HG03457 (cell line): Measurements from ENCODE around the gene TMC6.
"Not testable (repeated sequence)": the region's sequence is repeated elsewhere in the genome, so short reads cannot be mapped to it uniquely, and the experiment has no call there.

Source experiments
- ATAC-seq: cut with Tn5 transposase; IDR thresholded peaks from one replicate; pipeline ENCODE4 v1.9.1; 2021; ENCODE audit warnings: moderate number of reproducible peaks; ENCODE audit not compliant: unreplicated experiment

The TMC6 gene

DNA sequence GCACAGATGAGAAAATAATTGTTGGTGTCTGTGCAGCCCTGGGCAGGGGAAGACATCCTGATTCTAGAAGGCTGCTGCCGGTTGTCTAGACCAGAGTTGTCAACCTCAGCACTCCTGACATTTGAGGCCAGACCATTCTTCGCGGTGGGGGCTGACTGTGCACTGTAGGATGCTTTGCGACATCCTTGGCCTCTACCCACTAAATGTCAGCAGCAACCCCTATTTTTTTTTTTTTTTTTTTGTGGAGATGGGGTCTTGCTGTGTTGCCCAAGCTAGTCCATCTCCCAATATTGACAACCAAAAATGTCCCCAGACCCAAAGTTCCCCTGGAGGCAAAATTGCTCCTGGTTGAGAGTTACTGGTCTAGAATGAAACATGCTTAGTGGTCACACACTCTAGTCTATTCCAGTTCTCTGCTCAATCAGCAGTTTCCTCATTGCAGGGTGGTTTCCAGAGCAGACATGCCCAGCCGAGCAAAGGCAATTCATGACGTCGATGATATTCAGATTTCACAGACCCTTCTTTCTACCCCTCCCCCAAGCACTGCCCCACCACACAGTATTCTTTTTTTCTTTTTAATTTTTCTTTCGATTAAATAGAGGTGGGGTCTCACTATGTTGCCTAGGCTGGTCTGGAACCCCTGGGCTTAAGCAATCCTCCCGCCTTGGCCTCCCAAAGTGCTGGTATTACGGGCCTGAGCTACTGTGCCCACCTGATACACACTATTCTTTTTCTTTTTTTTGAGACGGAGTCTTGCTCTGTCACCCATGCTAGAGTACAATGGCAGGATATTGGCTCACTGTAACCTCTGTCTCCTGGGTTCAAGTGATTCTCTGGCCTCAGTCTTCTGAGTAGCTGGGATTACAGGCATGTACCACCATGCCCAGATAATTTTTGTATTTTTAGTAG lies 26.6 kb upstream of the TMC6 start:
- peak; percentile 37 for ATAC-seq

DNA sequence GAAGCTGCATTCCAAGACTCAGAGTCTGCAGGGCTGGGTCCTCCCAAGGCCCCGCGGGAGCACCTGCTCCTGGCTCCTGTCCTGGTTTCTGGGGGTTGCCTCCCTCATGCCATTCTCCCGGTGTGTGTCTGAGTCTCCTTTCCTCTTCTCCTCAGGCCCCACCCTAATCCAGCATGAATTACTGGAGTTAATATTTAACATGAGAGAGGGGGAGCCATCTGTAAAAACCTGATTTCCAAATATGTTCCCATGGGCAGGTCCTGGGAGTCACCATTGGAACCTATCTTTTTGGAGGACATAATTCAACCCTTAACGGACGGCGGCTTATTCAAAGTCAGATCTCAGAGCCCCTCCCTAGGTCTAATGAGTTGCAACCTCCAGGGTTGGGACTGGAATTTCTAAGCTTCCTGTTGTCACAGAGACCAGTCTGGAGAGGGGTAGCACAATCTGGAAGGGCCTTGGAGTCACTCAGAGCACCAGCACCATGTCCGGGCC lies 23.0 kb upstream of the TMC6 start:
- no peak for ATAC-seq

GRCh38 chr17:78148286-78149016 lies 19.9 kb upstream of the TMC6 start:
- no peak for ATAC-seq

- ATAC-seq = no peak
These were observed 18.9 kb upstream of the TMC6 start for GRCh38 chr17:78147315-78147998.

DNA sequence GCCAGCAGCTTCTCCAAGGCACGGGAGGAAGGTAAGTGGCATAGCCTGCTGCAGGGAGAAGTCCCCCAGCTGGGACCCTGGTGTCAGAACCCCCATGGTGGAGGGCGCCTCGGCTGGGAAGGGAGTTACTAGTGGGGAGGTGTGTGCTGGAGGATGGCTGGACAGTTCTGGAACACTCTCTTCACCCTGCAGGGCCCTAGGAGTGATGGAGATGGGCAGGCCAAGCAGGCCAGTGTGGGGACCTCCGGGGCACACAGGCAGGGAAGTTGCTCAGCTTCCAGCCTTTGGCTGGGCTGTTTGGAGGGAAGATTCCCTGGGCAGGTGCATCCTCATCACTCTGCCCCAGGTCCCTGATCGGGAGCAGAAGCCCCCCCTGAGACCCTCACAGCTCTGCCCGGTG lies 18.3 kb upstream of the TMC6 start:
- ATAC-seq = no peak

GRCh38 chr17:78146471-78146869 lies 17.9 kb upstream of the TMC6 start:
- no peak for ATAC-seq

DNA sequence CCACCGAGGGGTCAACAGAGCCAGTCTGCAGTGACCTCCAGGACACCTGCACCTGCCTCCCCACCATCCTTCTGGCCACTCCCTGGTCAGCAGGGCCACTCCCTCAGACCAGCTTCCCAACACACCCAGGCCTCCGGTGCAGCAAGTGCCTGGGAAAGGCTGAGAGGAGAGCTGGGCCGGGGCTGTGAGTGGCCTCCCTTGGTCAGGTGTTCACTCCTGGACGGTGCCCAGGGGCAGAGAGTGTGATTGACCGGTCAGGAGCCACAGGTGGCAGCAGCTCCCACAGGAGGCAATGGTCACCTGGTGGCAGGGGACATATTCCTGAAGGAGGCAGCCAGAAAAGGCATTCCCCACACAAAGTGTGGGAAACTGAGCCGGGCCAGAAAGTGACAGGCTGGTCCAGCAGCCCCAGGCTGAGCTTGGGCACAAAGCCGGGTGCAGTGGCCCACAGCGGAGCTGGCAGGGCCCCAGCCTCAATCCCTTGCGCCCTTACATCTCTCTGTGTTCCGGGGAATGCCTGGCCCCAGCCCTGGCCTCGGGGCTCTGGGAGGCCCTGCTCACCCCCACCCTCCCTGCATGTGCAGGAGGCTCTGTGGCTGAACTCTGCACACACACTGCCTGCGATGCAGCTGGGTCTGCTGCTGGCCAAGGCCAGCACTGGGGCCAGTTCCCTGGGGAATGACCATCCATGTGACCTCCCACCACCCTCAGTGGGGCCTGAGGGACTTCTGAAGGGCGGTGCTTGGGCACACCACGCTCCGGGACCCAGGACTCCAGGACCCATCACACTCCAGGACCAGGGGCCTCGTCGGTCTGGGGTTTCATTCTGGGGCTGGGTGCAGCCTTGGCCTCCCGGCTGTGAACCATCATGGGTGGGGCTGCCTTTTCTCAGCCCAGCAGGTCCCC lies 16.4 kb upstream of the TMC6 start:
- no peak for ATAC-seq

- ATAC-seq = no peak
These were observed 15.7 kb upstream of the TMC6 start for GRCh38 chr17:78144147-78144719.

DNA sequence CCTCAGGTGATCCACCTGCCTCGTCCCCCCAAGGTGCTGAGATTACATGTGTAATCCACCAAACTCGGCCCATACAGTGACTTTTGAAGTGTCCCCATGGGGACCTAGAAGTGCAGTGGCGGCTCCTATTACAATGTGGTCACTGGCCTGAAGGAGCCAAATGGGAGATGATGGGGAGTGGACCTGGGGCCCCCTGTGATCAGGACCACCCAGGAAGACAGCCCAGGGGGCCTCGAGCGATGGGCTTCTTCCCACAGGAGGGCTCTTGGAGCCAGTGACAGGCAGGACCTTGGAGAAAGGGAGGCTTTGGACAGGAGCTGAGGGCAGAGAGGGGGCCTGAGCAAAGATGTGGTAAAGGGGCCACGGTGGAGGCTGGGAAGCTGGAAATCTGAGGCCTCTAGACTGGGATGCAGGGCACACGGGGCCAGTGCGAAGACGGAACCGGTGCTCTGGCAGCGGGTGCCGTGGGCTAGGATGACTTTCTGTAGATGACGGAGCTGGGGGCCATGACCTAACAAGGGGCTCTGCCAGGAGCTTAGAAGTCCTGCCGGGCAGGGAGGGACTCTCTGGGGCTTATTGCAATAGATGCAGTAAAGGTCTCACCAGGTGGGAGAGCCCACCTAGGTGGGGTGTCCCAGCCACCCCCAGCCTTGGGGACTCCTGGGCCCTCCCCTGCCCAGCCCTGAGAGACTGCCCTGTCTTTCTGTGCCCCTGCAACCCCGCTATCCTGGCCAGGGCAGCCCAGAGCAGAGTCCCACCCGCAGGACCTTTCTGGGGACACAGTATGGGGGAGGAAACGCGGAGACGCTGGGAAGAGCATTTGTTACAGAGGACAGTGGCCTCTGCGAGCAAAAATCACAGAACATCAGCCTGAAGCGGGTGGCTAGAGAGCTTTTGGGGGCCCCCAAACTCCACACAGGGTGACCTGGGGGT lies 14.9 kb upstream of the TMC6 start:
- ATAC-seq = no peak

- ATAC-seq = no peak
These were observed 13.7 kb upstream of the TMC6 start for GRCh38 chr17:78142119-78142861.

DNA sequence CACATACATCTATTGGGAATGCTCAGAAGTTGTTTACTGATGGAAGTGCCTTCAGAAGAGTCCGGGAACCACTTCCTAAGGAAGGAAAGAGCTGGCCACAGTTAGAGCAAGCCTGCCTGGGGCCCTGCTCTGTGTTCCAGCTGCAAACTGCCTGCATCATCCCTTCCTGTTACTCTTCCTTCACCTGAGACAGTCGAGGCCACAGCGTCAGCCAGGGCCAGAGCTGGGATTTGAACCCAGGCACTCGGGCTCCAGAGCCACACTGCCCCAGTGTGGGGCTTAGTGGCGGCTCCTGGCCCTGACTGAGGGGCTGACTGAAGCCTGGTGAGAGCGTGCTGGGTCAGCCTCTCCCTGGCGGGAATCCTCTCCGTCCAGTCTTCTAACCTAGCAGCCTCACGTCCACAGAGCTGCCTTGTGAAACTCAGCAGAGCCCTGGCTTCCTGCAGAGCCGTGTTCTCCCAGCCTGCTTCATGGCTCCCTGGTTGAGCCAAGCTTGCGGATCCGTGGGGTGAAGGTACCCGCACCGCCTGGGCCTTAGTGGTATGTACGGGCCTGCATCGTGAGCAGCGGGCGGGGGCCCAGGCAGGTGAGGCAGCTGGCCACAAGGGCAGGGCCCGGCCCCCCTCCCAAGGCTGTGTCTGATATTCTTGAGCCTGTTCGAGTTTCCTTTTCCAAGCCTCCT lies 13.0 kb upstream of the TMC6 start:
- no peak for ATAC-seq

DNA sequence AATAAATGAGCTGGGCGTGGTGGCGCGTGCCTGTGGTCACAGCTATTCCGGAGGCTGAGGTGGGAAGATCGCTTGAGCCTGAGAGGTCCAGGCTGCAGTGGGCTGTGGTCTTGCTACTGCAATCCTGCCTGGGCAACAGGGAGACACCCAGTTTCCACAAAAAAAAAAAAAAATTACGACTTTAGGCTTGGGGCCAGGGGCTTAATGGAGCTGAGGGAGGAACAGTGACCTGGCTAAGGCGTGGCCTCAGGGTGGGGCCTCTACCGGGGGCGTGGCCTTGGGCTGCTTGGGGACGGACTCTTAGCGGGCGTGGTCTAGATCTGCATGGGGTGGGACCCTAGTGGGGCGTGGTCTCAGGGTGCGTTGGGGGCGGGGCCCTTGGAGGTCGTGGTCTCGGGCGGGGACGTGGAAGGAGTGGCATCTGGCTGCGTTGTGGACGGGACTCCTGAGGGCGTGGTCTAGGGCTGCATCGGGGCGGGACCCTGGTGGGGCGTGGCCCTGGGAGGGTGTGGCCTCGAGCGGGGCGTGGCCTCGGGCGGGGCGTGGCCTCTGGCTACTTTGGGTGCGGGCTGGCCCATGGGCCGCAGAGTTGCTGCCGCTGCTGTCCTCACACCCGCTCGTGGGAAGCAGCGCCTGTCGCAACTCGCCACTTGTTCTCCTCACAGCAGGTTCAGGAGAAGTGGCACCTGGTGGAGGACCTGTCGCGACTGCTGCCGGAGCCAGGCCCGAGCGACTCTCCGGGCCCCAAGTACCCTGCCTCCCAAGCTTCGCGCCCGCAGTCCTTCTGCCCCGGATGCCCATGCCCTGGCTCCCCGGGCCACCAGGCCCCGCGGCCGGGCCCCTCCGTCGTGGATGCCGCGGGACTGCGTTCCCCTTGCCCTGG lies 11.9 kb upstream of the TMC6 start:
- peak; percentile 56 for ATAC-seq

GRCh38 chr17:78139861-78140168 lies 11.3 kb upstream of the TMC6 start:
- ATAC-seq = not testable (repeated sequence)

GRCh38 chr17:78138204-78139060 lies 9.9 kb upstream of the TMC6 start:
- ATAC-seq = no peak

GRCh38 chr17:78137392-78138203 lies 9.0 kb upstream of the TMC6 start:
- no peak for ATAC-seq
